Activated CD4-positive, alpha-beta T cell treated with anti-CD3 and anti-CD28 coated beads, Interleukin-2, Interleukin-6, amounts not matched to agents 100 ng/mL and 50 ng/mL, durations not matched to agents 16 hours and 8 hours (primary cell): Measurements from ENCODE around the gene NKX2-4.

Experiments
- DNase-seq: peaks from one replicate; pipeline ENCODE4 v3.0.0-alpha.2; 2020

The NKX2-4 gene

GRCh38 chr20:21358737-21359136, 38.6 kb downstream of the NKX2-4 start:
- no peak for DNase-seq

- DNase-seq, result no peak
Observed at GRCh38 chr20:21357844-21358243, 39.5 kb downstream of the NKX2-4 start.

GRCh38 chr20:21356386-21356785, 40.9 kb downstream of the NKX2-4 start:
- no peak for DNase-seq

GRCh38 chr20:21355981-21356380, 41.3 kb downstream of the NKX2-4 start:
- DNase-seq, result no peak

- DNase-seq, result no peak
Observed at GRCh38 chr20:21353236-21353635, 44.1 kb downstream of the NKX2-4 start.

GRCh38 chr20:21352703-21353102, 44.6 kb downstream of the NKX2-4 start:
- DNase-seq, result no peak
